Measurements from ENCODE around the gene USP34. TPM values are rescaled to one million over a fixed set of nuclear protein-coding genes. Genes with fewer than 3 reads are reported as not detected.

Gene USP34
- total and polyA plus RNA-seq, 4 donors: 13.4 to 82.7 (median 51.1) TPM

GRCh38 chr2:61499060-61499459, 28.2 kb upstream of the USP34 start:
- Histone ChIP-seq H3K27me3 (ENCODE audit: control insufficient read depth in 4 of 4, insufficient read depth in 4 of 4, low read length in 3 of 4) (no peaks in the 10 kb centered on the region), H3K9ac (ENCODE audit: low read depth in 1 of 2, low read length in 2 of 2) (no peak overlapping the region), H3K27ac (ENCODE audit: low read depth in 1 of 2, low read length in 2 of 2) (no peak overlapping the region), H3K4me3 (ENCODE audit: low read depth in 1 of 3, low read length in 3 of 3) (no peak overlapping the region), H3K4me1 (ENCODE audit: control insufficient read depth in 4 of 4, insufficient read depth in 4 of 4, low read length in 3 of 4) (peaks cover 0 to 7% (median 4%) of the 10 kb centered on the region in 4 donors), H3K9me3 (ENCODE audit: control insufficient read depth in 4 of 4, low read length in 3 of 4) (no peaks in the 10 kb centered on the region), H3K36me3 (ENCODE audit: control insufficient read depth in 4 of 4, insufficient read depth in 3 of 4, low read depth in 1 of 4, low read length in 3 of 4) (peaks cover 9 to 36% (median 24%) of the 10 kb centered on the region in 4 donors)
- no peak for DNase-seq (ENCODE audit: low spot score)
- WGBS: 97% methylated on average over 2 of the region's 2 CpGs
- TF ChIP-seq, protein P1, sequence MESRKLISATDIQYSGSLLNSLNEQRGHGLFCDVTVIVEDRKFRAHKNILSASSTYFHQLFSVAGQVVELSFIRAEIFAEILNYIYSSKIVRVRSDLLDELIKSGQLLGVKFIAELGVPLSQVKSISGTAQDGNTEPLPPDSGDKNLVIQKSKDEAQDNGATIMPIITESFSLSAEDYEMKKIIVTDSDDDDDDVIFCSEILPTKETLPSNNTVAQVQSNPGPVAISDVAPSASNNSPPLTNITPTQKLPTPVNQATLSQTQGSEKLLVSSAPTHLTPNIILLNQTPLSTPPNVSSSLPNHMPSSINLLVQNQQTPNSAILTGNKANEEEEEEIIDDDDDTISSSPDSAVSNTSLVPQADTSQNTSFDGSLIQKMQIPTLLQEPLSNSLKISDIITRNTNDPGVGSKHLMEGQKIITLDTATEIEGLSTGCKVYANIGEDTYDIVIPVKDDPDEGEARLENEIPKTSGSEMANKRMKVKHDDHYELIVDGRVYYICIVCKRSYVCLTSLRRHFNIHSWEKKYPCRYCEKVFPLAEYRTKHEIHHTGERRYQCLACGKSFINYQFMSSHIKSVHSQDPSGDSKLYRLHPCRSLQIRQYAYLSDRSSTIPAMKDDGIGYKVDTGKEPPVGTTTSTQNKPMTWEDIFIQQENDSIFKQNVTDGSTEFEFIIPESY (IDR thresholded peaks at IDR 0.05): no peak
- no peak for TF ChIP-seq YY1 (IDR thresholded peaks at IDR 0.05)
- TF ChIP-seq RXRA (IDR thresholded peaks at IDR 0.05): no peak

- Histone ChIP-seq H3K36me3 (ENCODE audit: control insufficient read depth in 4 of 4, insufficient read depth in 3 of 4, low read depth in 1 of 4, low read length in 3 of 4) (peaks cover 21 to 54% (median 40%) of the 10 kb centered on the region in 4 donors), H3K4me3 (ENCODE audit: low read depth in 1 of 3, low read length in 3 of 3) (no peak overlapping the region), H3K4me1 (ENCODE audit: control insufficient read depth in 4 of 4, insufficient read depth in 4 of 4, low read length in 3 of 4) (peaks cover 0 to 7% (median 4%) of the 10 kb centered on the region in 4 donors), H3K27ac (ENCODE audit: low read depth in 1 of 2, low read length in 2 of 2) (no peak overlapping the region), H3K9me3 (ENCODE audit: control insufficient read depth in 4 of 4, low read length in 3 of 4) (no peaks in the 10 kb centered on the region), H3K27me3 (ENCODE audit: control insufficient read depth in 4 of 4, insufficient read depth in 4 of 4, low read length in 3 of 4) (no peaks in the 10 kb centered on the region), H3K9ac (ENCODE audit: low read depth in 1 of 2, low read length in 2 of 2) (no peak overlapping the region)
- DNase-seq (ENCODE audit: low spot score): no peak
- TF ChIP-seq RXRA (IDR thresholded peaks at IDR 0.05) (no peak), NR2F2 (IDR thresholded peaks at IDR 0.05) (no peak), TAF1 (conservative IDR thresholded peaks at IDR 0.05) (no peak), RAD21 (IDR thresholded peaks at IDR 0.05) (no peak), GABPA (IDR thresholded peaks at IDR 0.05 in 1 of 2, conservative IDR thresholded peaks at IDR 0.05 in 1 of 2) (no peak), MAX (IDR thresholded peaks at IDR 0.05) (no peak), EGR1 (IDR thresholded peaks at IDR 0.05; ENCODE audit: low read depth in 2 of 2) (no peak), SP1 (IDR thresholded peaks at IDR 0.05) (no peak), FOXA2 (IDR thresholded peaks at IDR 0.05) (no peak), HNF4A (conservative IDR thresholded peaks at IDR 0.05) (no peak), JUND (IDR thresholded peaks at IDR 0.05) (no peak), HNF4G (IDR thresholded peaks at IDR 0.05) (no peak), FOXA1 (IDR thresholded peaks at IDR 0.05) (no peak), REST (IDR thresholded peaks at IDR 0.05) (no peak), YY1 (IDR thresholded peaks at IDR 0.05) (no peak), CTCF (IDR thresholded peaks at IDR 0.05; ENCODE audit: low read depth, low read length, missing input control) (no peak)
- TF ChIP-seq, protein P2, sequence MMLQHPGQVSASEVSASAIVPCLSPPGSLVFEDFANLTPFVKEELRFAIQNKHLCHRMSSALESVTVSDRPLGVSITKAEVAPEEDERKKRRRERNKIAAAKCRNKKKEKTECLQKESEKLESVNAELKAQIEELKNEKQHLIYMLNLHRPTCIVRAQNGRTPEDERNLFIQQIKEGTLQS (IDR thresholded peaks at IDR 0.05): no peak
- TF ChIP-seq, protein P1 (IDR thresholded peaks at IDR 0.05): no peak
- WGBS: 82% methylated on average over 2 of the region's 2 CpGs
Observed at GRCh38 chr2:61493523-61493942, 22.6 kb upstream of the USP34 start.

All from liver (tissue), 9 donors.